ENCODE measurements around the gene CARD9.

Gene CARD9

GRCh38 chr9:136403915-136404800, 30.7 kb upstream of the CARD9 start:
- peak overlapping the region; percentile 11 for H3K4me3 ChIP-seq (replicated peaks; ENCODE audit: low read depth, low read length)
- peaks cover 18% of the 10 kb centered on the region for H3K36me3 ChIP-seq (ENCODE audit: control insufficient read depth, insufficient read depth, low read length)
- no peaks in the 10 kb centered on the region for H3K27me3 ChIP-seq (replicated peaks; ENCODE audit: control insufficient read depth, insufficient read depth, low read length)
- DNase-seq (ENCODE audit: extremely low read depth, insufficient read length) = no peak
- no peak for TF ChIP-seq CTCF (IDR thresholded peaks at IDR 0.05; ENCODE audit: insufficient read depth, low read length, poor library complexity, severe bottlenecking)

- Histone ChIP-seq H3K27me3 (replicated peaks; ENCODE audit: control insufficient read depth, insufficient read depth, low read length) (no peaks in the 10 kb centered on the region), H3K4me3 (replicated peaks; ENCODE audit: low read depth, low read length) (peak overlapping the region; percentile 11; the same call in 1 of the 2 replicates), H3K36me3 (ENCODE audit: control insufficient read depth, insufficient read depth, low read length) (peaks cover 18% of the 10 kb centered on the region)
- DNase-seq (ENCODE audit: extremely low read depth, insufficient read length) = peak; percentile 53
- no peak for TF ChIP-seq CTCF (IDR thresholded peaks at IDR 0.05; ENCODE audit: insufficient read depth, low read length, poor library complexity, severe bottlenecking)
Measured at GRCh38 chr9:136403538-136403914, 30.1 kb upstream of the CARD9 start.

GRCh38 chr9:136402067-136402466, 28.6 kb upstream of the CARD9 start:
- Histone ChIP-seq H3K36me3 (ENCODE audit: control insufficient read depth, insufficient read depth, low read length) (peaks cover 16% of the 10 kb centered on the region), H3K4me3 (replicated peaks; ENCODE audit: low read depth, low read length) (no peak overlapping the region), H3K27me3 (replicated peaks; ENCODE audit: control insufficient read depth, insufficient read depth, low read length) (no peaks in the 10 kb centered on the region)
- no peak for DNase-seq (ENCODE audit: extremely low read depth, insufficient read length)
- no peak for TF ChIP-seq CTCF (IDR thresholded peaks at IDR 0.05; ENCODE audit: insufficient read depth, low read length, poor library complexity, severe bottlenecking)

GRCh38 chr9:136401173-136401922, 27.9 kb upstream of the CARD9 start:
- no peak overlapping the region for H3K4me3 ChIP-seq (replicated peaks; ENCODE audit: low read depth, low read length)
- H3K36me3 ChIP-seq (ENCODE audit: control insufficient read depth, insufficient read depth, low read length) = peaks cover 17% of the 10 kb centered on the region
- H3K27me3 ChIP-seq (replicated peaks; ENCODE audit: control insufficient read depth, insufficient read depth, low read length) = no peaks in the 10 kb centered on the region

More at GRCh38 chr9:136401173-136401922, 27.9 kb upstream of the CARD9 start:
- no peak for TF ChIP-seq CTCF (IDR thresholded peaks at IDR 0.05; ENCODE audit: insufficient read depth, low read length, poor library complexity, severe bottlenecking)
- DNase-seq (ENCODE audit: extremely low read depth, insufficient read length) = no peak
